ENCODE measurements around the gene RAB3A. TPM values are rescaled to one million over a fixed set of nuclear protein-coding genes. Genes with fewer than 3 reads are reported as not detected.

RAB3A gene
- total RNA-seq, 1 donor from 2014 or later: 0.17 TPM

DNA sequence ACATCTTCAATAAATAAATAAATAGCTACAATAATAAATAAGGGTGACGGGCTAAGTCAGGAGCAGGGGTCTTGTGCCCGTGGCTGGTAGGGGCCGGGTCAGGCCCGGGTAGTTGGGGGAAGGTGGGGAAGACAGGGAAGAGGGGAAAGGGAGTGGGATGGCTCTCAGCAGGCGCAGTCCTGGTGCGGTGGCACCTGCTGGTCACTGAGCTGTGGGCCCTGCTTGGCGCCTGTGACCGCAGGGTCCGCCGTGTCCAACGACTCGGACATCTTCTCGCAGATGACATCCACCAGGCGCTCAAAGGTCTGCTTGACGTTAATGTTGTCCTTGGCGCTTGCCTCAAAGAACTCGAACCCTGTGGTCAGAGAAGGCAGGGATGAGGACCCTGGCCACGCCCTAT lies 6.5 kb downstream of the RAB3A start:
- DNase-seq: no peak

DNA sequence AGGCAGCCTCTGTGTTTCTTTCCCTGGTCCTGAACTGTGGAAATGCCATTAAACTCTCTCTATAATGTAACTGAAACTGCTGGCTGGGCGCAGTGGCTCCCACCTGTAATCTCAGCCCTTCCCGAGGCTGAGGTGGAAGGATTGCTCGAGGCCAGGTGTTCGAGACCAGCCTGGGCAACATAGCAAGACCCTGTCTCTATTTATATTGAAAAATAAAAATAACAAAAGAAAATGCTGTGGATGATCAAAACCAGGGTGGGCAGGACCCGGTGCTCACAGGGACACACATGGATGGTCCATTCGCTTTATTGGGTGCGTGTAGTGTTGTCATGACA lies 7.4 kb downstream of the RAB3A start:
- no peak for DNase-seq

DNA sequence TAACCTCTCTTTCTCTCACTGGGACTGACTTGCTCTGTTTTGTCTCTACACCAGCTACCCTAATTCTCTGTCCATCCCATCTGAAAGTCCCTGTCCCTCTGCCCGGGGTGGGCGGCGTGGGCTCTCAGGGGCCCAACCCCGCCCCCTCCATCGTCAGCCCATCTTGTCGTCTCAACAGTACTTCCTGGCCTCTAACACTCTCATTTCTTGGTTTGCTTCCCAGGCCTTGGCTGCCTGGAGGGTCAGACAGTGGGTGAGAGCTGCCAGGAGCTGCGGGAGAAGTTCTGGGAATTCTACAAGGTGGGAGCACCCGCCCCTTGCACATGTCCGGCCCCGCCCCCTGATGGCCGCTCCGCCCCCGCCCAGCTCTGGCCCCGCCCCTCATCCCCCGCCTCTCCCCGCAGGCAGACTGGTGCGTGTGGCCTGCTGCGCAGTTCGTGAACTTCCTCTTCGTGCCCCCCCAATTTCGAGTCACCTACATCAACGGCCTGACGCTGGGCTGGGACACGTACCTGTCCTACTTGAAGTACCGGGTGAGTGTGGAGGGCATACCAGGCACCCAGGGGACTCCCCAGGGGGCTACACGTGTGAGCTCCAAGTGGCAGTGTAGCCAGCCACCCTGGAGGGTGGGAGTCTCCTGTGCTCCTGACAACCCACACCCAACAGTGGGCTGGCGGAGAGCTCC lies 9.1 kb downstream of the RAB3A start:
- peak; percentile 56 for DNase-seq

DNA sequence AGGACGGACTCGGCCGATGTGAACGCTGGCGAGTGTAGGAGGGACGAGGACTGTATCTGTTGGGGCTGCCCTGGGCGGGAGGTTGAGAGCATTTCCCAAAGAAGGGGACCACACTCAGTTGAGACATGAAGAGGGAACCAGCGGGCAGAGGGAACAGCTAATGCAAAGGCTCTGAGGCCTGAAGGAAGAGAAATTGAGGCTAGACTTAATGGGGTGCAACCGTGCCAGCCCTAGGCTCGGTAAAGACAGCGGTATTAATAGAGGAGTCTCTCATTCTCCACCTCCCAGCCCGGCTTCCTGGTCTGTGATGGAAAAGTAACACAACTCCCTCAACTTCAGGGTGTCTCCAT lies 9.7 kb downstream of the RAB3A start:
- no peak for DNase-seq

DNA sequence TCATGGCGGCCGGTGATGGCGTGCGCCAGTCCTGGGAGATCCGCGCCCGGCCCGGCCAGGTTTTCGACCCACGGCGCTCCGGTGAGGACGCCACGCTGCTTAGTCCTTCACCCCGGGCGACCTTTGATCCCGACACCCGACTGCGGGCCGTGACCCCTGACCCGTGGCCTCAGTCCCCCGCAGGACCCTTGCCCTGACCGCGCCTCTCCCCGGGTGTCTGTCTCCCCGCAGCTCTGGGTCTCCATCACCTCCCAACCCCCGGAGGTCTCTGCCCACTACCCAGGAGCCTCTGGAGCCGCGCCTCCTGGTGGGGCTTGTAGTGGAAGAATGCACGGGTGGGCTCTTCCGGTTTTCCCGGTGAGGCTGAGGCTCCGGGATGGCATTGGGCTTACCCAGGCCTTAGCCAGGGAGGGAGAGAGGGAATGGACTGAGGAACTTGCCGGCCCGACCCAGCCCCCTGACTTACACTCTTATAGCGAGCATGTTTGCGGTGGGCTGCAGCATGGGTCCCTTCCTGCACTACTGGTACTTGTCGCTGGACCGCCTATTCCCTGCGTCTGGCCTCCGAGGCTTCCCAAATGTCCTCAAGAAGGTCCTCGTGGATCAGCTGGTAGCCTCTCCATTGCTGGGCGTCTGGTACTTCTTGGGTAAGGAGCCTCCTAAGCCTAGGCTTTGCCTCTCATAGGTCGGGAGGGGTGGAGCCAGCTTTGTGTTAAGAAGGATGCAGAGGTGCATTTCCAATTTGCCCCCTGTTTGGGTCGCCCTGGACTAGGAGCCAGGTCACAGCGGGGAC lies 10.3 kb downstream of the RAB3A start:
- DNase-seq: no peak

DNA sequence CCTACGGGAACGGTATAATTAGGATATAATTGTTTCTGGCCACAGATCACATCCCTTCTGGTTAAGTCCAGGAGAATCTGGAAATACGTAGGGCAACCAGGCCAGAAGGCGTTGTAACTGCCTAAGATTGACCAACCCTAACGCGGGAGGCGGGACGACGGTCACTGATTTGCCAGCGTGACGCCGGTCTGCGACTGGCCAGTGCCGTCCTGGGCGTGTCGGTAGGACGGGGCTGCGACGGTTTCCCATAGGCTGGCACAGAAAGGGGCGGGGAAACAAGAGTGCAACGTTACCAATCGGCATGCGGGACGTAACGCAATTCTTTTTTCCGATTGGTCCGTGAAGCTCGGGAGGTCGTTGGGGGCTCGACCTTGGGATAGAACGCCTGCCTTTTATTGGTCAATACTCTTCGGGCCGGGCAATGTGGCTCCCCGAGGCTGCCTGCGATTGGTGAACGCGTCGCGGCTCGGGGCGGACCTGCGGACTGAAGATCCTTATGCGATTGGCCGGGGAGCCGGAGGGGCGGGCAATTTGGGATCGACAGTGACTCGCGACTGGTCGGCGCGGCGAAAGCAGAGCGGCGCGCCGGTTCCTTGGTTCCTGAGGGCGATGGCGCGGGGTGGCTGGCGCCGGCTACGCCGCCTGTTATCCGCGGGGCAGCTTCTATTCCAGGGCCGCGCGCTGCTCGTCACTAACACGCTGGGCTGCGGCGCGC lies 11.0 kb downstream of the RAB3A start, which contains the start of gene MPV17L2:
Gene MPV17L2 (plus strand): TSS at position 546 of the 715 bp plus-strand sequence. CDS start 64 bp downstream, at position 610.
- peak; percentile 100 for DNase-seq

DNA sequence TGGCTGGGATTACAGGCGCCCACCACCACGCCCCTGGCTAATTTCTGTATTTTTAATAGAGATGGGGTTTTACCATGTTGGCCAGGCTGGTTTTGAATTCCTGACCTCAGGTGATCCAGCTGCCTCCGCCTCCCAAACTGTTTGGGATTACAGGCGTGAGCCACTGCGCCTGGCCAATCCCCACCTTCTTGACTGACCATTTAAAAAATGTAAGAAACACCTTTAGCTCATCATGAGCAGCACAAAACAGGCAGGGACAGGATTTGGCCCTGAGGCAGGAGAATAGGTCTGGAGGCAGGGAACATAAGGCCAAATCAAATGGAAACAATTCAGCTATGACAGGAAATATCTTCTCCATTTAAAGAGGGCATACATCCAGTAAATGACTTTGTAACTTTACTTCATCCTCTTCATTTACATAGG lies 12.2 kb downstream of the RAB3A start:
- no peak for DNase-seq

DNA sequence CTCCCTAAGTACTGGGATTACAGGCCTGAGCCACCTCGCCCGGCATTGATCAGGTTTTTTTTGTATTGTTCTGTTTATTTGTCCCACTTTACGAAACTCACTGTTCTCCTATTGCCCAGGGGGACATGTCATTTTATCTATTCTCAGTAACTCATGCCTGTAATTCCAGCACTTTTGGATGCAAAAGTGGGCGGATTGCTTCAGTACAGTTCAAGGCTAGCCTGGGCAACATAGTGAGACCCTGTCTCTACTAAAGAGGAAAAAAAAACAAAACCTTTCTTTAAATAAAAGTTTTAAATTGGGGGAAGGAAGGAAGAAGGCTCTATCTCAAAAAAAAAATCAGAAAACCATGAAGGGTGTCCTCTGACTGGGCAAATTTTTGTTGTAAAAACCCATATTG lies 13.6 kb downstream of the RAB3A start:
- DNase-seq: no peak

DNA sequence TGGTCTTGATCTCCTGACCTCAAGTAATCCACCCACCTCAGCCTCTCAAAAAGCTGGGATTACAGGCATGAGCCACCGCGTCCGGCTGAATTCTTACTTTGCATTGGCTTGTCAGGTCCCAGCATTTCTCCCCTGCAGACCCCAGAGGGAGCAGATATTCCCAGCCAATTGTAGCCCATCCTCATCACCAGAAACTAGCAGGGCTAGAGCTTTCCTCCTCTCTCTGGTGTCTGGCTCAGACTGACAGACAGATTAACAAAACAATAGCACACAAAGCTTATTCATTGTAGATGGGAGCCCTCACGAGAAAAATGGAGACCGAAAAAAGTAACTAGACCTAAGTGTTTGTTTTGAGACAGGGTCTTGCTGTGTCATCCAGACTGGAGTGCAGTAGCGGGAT lies 18.3 kb downstream of the RAB3A start:
- no peak for DNase-seq

DNA sequence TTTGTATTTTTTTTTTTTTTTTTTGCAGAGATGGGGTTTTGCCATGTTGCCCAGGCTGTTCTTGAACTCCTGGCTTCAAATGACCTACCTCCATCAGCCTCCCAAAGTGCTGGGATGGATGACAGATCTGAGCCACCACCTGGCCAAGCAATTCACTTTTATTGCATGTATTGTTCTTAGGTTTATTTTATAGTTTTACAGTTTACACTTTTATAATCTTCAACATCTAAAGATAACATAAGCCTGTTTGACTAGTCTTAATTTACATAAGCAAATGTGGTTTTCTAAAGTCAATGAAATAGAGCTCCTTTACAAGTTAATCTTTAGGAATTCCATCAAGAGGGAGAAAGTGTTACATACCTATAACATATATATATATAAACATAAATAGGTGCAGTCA lies 20.3 kb downstream of the RAB3A start:
- DNase-seq: no peak

DNA sequence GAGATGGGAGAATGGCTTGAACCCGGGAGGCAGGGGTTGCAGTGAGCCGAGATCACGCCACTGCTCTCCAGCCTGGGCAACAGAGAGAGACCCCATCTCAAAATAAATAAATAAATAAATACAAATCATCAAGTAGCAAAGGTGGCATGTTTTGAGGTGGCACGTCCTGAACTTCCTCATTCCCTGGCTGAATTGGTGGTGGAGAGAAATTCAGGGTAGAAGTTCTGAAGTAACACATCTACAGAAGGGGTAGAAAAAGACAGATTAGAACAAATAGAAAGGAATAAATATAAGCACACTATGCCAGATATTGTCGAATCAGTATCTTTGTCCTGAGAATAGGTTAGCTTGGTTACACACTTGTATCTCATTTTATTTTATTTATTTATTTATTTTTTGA lies 23.9 kb downstream of the RAB3A start:
- no peak for DNase-seq

DNA sequence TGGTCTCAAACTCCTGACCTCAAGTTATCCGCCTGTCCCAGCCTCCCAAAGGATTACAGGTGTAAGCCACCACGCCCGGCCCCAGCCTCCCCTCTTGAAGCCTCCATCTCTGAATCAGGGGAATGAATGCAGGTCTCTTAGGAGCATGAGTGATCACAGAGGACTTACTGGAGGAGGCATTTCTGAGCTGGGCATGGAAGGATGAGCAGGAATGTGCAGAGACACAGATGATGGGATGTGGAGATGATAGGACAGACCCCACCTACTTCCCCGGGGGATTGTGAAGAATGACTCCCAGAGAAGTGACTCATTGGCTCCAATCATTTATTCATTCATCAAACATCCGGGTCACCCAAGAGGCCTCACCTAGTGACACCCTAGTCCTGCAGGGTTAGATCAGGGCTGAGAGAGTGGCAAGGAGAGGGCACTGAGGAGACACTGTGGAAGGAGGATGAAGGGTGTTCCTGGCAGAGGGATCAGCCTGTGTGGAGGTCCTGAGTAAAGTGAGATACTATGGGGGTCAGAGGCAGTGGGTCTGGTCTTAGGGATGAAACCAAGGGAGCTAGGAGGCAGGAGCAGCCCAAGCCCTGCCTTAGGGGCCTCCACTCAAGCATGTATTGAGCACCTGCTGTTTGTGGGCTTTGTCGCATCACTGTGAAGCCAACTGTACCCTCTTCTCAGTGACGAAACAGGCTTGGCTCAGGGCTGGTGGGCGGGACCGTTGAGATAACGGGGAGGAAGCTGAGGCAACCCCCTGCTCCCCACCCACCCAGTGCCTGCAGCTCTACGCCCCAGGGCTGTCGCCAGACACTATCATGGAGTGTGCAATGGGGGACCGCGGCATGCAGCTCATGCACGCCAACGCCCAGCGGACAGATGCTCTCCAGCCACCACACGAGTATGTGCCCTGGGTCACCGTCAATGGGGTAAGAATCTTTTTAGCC lies 27.2 kb downstream of the RAB3A start:
- DNase-seq: no peak

DNA sequence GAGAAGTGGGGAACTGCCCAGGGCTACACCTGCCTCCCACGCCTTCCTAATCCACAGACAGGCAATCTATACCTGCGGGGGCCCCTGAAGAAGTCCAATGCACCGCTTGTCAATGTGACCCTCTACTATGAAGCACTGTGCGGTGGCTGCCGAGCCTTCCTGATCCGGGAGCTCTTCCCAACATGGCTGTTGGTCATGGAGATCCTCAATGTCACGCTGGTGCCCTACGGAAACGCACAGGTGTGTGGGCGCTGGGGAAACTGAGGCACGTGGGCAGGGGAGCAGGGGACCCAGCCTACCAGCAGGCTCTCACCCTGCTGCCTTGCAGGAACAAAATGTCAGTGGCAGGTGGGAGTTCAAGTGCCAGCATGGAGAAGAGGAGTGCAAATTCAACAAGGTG lies 28.9 kb downstream of the RAB3A start:
- no peak for DNase-seq

DNA sequence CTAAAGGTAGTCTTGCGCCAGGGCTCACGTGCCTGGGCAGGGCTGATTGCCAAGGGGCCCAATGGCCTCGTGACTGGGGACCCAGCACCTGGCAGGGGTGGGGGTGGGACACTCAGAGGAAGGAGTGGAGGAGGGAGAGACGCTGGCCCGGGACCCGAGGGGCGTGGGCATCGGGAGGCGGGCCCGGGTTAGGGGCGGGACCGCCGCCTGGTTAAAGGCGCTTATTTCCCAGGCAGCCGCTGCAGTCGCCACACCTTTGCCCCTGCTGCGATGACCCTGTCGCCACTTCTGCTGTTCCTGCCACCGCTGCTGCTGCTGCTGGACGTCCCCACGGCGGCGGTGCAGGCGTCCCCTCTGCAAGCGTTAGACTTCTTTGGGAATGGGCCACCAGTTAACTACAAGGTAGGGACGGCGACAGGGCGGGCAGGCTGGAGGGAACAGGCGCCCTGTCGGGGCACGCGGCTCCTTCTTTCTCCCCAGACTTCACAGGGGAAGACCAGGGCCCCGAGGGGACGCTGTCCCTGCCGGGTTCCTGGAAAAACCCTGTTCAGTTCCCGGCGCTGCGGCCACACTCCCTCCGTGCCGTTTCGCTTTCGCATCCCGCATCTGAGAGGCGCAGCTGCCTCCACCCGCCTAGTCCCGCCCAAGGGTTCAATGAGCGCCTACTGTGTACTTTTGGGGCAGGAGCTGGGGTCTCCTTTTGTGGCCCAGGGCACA lies 30.1 kb downstream of the RAB3A start, which contains the start of gene IFI30:
Gene IFI30 (plus strand): TSS at position 242 of the 717 bp plus-strand sequence. CDS start 29 bp downstream, at position 271.
- peak; percentile 39 for DNase-seq

DNA sequence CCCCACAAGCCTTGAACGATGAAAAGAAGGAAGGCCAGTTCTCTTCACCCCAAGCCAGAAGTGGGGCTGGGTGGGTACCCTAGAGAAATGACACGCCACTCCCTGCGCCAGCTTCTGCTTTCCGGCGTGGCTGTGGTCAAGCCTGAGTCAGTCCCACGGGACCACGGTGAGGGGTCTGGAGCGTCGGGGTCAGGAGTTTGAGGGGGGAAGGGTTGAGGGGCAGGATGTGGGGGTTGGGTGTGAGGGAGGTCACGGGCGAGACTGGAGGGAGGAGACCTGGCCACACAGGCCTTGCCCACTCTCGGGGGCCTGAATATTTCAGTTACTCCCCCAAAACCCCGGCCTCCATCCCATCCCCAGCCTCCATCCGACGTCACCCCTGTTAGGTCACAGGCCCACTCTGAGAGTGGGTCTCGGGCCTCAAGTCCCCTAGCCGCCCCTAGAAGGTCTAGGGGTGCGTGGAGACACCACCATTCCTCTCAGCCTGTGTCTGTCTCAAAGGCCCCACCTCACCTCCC lies 30.7 kb downstream of the RAB3A start:
- no peak for DNase-seq

DNA sequence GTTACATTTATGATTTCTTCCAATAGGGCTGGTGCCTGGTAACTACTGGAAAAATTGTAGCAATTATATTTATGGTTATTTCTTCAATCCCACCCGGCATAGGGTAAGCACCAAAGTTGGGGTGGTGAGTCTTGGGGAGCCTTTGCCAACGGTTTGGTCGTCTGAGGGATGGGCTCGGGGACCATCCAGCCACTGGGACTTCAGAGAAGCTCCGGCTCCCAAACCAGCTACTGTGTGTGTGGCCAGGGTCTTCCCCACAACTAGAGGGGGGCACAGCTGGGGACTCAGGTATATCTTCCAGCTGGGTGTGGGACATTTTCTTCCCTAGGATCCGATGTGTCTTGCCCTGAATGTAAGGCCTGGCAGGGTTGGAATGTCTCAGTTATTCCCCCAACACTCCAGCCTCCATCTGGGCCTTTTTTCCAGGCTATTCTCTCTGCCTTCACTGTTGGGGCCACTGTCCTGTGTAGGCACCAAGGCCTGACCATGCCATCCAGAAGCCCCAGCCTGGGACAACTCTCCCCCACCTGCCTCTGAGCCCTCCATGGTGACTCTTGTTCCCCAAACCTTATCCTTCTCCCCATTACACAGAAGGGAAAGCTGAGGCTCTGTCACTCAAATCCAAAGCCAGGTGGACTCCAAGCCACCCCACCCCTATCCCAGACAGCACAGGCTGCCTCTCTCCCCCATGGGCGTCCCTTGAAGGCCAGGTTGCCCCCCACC lies 31.4 kb downstream of the RAB3A start:
- DNase-seq: no peak

DNA sequence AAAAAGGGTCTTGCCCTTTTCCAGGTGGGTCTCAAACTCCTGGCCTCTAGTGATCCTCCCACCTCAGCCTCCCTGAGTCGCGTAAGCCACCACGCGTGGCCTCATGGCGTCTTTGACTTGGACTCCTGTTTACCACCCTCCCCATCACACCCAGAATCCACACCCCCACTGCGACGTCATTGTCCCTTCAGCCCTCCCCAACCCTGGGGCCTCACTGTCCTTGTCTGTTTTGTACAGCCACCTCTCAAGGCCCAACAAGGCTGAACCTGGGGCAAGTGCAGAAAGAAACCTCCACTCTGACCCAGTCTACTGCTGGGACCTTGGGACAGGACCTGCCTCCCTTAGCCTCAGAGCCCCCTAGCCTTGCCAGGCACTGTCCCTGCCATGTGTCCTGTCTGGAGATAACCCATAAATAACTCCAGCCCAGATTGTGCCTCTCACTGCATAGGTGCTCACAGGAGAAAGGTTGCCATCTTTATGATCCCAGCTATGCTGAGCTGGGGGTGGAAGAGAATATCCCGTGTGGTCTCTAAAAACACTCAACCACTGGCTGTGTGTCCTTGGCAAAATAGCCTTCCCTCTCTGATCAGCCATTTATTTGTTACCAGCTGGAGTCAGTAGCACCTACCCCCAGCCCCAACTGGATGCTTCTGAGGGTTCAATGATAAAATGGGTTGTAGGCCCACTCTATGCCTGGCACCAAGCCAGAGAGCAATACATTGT lies 32.1 kb downstream of the RAB3A start:
- DNase-seq: no peak

DNA sequence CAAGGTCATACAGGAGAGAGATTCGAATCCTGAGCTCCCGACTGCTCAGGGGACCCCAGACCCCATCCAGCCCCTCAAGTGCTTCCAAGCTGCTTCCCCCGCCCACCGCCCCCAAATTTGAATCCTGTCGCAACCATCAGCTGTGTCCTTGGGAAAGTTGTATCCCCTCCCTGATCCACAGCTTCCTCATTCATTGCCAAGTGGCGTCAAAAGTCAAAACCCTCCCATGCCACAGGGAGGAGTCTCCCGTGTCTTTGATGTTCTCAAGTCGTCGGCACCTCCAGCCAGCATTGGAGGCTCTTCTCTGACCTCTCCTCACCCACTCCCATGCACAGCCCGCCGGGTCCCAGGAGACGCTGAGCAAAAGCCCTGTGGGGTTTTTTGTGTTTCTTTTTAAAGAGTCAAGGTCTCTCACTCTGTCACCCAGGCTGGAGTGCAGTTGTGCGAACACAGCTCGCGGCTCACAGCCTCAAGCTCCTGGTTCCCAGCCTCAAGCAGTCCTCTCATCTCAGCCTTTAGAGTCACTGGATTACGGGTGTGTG lies 33.1 kb downstream of the RAB3A start:
- no peak for DNase-seq

DNA sequence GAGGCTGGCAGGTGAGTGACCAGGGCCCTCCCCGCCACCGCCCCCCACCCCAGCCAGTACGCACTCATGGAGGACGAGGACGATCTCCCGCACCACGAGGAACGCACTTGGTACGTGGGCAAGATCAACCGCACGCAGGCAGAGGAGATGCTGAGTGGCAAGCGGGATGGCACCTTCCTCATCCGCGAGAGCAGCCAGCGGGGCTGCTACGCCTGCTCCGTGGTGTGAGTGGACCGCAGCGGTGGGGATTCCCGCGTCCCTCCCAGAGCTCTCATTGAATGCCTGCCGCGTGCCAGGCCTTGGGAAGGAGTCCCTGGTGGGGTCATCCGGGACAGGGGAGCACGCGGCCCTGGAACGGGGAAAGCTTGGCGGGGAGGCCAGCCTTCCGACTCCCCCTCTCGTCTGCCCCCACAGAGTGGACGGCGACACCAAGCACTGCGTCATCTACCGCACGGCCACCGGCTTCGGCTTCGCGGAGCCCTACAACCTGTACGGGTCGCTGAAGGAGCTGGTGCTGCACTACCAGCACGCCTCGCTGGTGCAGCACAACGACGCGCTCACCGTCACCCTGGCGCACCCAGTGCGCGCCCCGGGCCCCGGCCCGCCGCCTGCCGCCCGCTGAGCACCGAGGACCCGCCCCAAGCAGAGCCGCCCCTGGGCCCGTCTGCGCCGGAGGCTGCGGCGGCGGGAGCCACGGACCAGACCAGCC lies 35.0 kb downstream of the RAB3A start:
- DNase-seq: no peak

All from dermis blood vessel endothelial cell (primary cell).